Smooth muscle cell (in vitro differentiated cells): ENCODE data around the gene CRACR2B. TPM values are rescaled to one million over a fixed set of nuclear protein-coding genes. Genes with fewer than 3 reads are reported as not detected.
A peak's percentile ranks its signal among the peaks of the same experiment; 100 is the strongest.

Source experiments
- DNase-seq: peaks from one replicate; lab custom pipeline; 2025; ENCODE audit not compliant: unreplicated experiment; lab: John Stamatoyannopoulos, UW
- H2AFZ ChIP-seq: fragments of 200-600 bp; sonication (generic); 2 replicates; pipeline ENCODE4 v1.6.0; 2016; ENCODE audit warnings: antibody characterized with exemption, low read depth, mild to moderate bottlenecking
- H3F3A ChIP-seq: fragments of 200-600 bp; sonication (generic); 2 replicates; pipeline ENCODE4 v1.6.0; 2017; ENCODE audit warnings: antibody characterized with exemption, low read depth
- H3K27ac ChIP-seq: fragments of 200-600 bp; sonication (generic); 2 replicates; pipeline ENCODE4 v1.5.1; 2016; ENCODE audit warnings: low read depth, mild to moderate bottlenecking
- H3K27me3 ChIP-seq: fragments of 200-600 bp; sonication (generic); 2 replicates; pipeline ENCODE4 v1.6.1; 2016; ENCODE audit warnings: low read depth, mild to moderate bottlenecking
- H3K36me3 ChIP-seq: fragments of 200-600 bp; sonication (generic); 2 replicates; pipeline ENCODE4 v1.5.1; 2016; ENCODE audit warnings: low read depth
- H3K4me1 ChIP-seq: fragments of 200-600 bp; sonication (generic); 2 replicates; pipeline ENCODE4 v1.5.1; 2016; ENCODE audit warnings: low read depth
- H3K4me2 ChIP-seq: fragments of 200-600 bp; sonication (generic); 2 replicates; pipeline ENCODE4 v1.6.0; 2016; ENCODE audit warnings: mild to moderate bottlenecking
- H3K4me3 ChIP-seq: fragments of 200-600 bp; sonication (generic); 2 replicates; pipeline ENCODE4 v1.5.1; 2016; ENCODE audit warnings: mild to moderate bottlenecking
- H3K79me2 ChIP-seq: fragments of 200-600 bp; sonication (generic); 2 replicates; pipeline ENCODE4 v1.6.0; 2016; ENCODE audit warnings: low read depth, mild to moderate bottlenecking
- H3K9ac ChIP-seq: fragments of 200-600 bp; sonication (generic); 2 replicates; pipeline ENCODE4 v1.6.0; 2016; ENCODE audit warnings: low read depth
- H3K9me3 ChIP-seq: fragments of 200-600 bp; sonication (generic); replicated peaks from 2 replicates; pipeline ENCODE4 v1.5.1; 2016; ENCODE audit warnings: low read depth
- H4K20me1 ChIP-seq: fragments of 200-600 bp; sonication (generic); 2 replicates; pipeline ENCODE4 v1.6.0; 2016; ENCODE audit warnings: low read depth
- WGBS: methylation state at CpG from one replicate; pipeline ENCODE4 v1.1.7; 2016; ENCODE audit warnings: low lambda C conversion rate; 5-methylcytosine and 5-hydroxymethylcytosine counted together
- polyA plus RNA-seq: library from polyadenylated mRNA; unstranded; fragments of >200 nt; fragmentation: Nextera tagmentation; extraction: Ambion mirVana; gene quantifications from 2 replicates; pipeline ENCODE4 v1.2.1, GENCODE V29; 2016
- total RNA-seq: library from RNA; depleted of rRNA; stranded (reverse); fragments of >200 nt; gene quantifications from 2 replicates; pipeline ENCODE4 v1.2.3, GENCODE V29; 2014
- TF ChIP-seq, protein P1 (sequence below): fragments of 200-600 bp; sonication (generic); IDR thresholded peaks from 2 replicates; pipeline ENCODE4 v1.5.1; 2017; ENCODE audit warnings: borderline replicate concordance, mild to moderate bottlenecking, antibody characterized with exemption; ENCODE audit not compliant: insufficient read depth, poor library complexity, severe bottlenecking

CRACR2B gene
- total and polyA plus RNA-seq, 2 experiments from 2014 or later = 0.10 to 0.36 TPM

DNA sequence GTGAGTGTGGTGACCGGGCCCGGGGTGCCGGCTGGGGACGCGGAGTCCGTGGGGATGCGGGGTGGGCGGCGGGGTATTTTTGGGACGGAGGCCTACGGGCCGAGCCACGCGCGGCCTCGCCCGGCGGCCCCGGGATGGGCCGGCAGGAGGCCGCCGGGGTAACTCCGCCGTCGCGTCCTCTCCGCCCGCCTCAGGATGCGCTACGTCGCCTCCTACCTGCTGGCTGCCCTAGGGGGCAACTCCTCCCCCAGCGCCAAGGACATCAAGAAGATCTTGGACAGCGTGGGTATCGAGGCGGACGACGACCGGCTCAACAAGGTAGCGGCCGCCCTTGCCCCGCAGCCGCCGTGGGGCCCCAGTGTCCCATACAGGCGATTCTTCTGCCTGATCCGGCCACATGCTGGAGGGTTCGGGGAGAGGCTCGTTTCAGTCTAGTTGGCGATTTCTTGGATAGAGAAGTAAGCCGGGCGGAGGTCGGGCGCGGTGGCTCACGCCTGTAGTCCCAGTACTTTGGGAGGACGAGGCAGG, 17.6 kb upstream of the CRACR2B start:
- Histone ChIP-seq H3K4me3 (peak overlapping the region; percentile 95), H3K9me3 (no peaks in the 10 kb centered on the region), H3K79me2 (peaks cover 38% of the 10 kb centered on the region), H3F3A (peaks cover 11% of the 10 kb centered on the region), H3K27me3 (no peaks in the 10 kb centered on the region), H2AFZ (no peak overlapping the region), H3K9ac (peak overlapping the region; percentile 98), H4K20me1 (peaks cover 35% of the 10 kb centered on the region), H3K4me2 (peak overlapping the region; percentile 99), H3K36me3 (no peaks in the 10 kb centered on the region), H3K27ac (peak overlapping the region; percentile 98), H3K4me1 (peaks cover 15% of the 10 kb centered on the region)
- TF ChIP-seq, protein P1, sequence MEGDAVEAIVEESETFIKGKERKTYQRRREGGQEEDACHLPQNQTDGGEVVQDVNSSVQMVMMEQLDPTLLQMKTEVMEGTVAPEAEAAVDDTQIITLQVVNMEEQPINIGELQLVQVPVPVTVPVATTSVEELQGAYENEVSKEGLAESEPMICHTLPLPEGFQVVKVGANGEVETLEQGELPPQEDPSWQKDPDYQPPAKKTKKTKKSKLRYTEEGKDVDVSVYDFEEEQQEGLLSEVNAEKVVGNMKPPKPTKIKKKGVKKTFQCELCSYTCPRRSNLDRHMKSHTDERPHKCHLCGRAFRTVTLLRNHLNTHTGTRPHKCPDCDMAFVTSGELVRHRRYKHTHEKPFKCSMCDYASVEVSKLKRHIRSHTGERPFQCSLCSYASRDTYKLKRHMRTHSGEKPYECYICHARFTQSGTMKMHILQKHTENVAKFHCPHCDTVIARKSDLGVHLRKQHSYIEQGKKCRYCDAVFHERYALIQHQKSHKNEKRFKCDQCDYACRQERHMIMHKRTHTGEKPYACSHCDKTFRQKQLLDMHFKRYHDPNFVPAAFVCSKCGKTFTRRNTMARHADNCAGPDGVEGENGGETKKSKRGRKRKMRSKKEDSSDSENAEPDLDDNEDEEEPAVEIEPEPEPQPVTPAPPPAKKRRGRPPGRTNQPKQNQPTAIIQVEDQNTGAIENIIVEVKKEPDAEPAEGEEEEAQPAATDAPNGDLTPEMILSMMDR = no peak
- whole genome bisulfite sequencing = under 1% methylated on average over 41 of the region's 55 CpGs
- DNase-seq = no peak

DNA sequence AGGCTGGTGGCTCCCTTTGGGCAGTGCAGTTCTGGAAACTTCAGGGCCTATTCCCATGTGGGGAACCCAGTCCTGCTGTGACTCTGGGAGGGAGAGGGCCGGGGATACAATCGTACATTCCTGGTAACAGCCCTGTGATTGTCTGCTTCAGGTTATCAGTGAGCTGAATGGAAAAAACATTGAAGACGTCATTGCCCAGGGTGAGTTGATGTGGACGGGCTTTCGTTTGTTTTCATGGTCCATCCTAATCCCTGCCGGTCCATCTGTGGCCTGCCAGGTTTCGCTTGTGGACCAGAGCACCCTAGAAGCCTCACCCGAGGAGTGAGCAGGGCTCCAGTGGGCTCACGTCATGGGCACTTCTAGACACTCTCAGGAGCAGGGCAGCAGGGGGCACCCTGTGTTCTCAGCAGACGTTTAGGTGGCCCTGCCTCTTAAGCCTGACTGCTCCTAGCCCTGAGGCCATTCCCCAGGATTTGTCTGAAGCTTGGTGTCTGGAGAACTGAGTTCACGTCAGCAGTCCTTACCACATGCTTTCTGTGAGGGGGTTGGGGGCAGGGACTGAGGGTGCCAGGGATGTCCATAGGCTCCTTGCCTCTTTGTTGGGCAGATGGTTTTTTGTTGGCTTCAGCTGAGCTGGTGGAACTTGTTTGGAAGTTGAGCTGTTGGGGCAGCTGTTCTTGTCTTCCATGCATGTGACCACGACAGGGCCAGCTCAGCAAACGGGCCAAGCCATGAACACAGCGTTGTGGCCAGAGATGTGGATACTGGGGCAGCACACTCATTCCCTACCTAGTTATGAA, 16.1 kb upstream of the CRACR2B start:
- Histone ChIP-seq H3K27me3 (no peaks in the 10 kb centered on the region), H4K20me1 (peaks cover 35% of the 10 kb centered on the region), H3K9me3 (no peaks in the 10 kb centered on the region), H3K36me3 (no peaks in the 10 kb centered on the region), H3K79me2 (peaks cover 38% of the 10 kb centered on the region), H2AFZ (no peak overlapping the region), H3K4me3 (no peak overlapping the region), H3K4me1 (peaks cover 15% of the 10 kb centered on the region), H3F3A (peaks cover 11% of the 10 kb centered on the region), H3K4me2 (peak overlapping the region; percentile 99), H3K27ac (peak overlapping the region; percentile 98), H3K9ac (peak overlapping the region; percentile 98)
- DNase-seq = no peak
- TF ChIP-seq, protein P1 = no peak
- WGBS = 84% methylated on average over 14 of the region's 14 CpGs

DNA sequence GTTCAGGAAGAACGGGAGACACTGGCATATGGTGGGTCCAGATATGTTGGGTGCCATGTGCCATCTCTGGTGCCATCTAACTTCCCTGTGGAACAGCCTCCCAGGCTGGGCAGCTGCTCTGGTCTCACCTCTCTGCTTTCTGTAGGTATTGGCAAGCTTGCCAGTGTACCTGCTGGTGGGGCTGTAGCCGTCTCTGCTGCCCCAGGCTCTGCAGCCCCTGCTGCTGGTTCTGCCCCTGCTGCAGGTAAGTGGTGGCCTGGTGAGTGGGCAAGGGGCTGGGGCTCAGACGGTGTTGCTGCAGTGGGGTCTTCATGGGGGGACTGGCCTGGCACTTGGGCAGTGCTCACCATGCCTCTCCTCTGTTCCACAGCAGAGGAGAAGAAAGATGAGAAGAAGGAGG, 15.3 kb upstream of the CRACR2B start:
- Histone ChIP-seq H3K36me3 (no peaks in the 10 kb centered on the region), H3K4me1 (peaks cover 15% of the 10 kb centered on the region), H3F3A (peaks cover 11% of the 10 kb centered on the region), H3K79me2 (peaks cover 38% of the 10 kb centered on the region), H3K27me3 (no peaks in the 10 kb centered on the region), H4K20me1 (peaks cover 35% of the 10 kb centered on the region), H2AFZ (no peak overlapping the region), H3K4me3 (no peak overlapping the region), H3K9me3 (no peaks in the 10 kb centered on the region), H3K9ac (no peak overlapping the region), H3K27ac (no peak overlapping the region), H3K4me2 (no peak overlapping the region)
- no peak for DNase-seq
- 95% methylated on average over 3 of the region's 3 CpGs for WGBS
- TF ChIP-seq, protein P1 = no peak
